Activated CD8-positive, alpha-beta memory T cell treated with anti-CD3 and anti-CD28 coated beads for 48 hours (primary cell): ENCODE results near the gene RYR1.
"Not testable (repeated sequence)": the region's sequence is repeated elsewhere in the genome, so short reads cannot be mapped to it uniquely, and the experiment has no call there.

Experiments
- DNase-seq, 3 experiments: peaks; one replicate each; pipeline ENCODE4 v3.0.0-alpha.2; 2020; ENCODE audit warnings: low read depth in 2 of 3, low spot score in 2 of 3

The RYR1 gene

DNA sequence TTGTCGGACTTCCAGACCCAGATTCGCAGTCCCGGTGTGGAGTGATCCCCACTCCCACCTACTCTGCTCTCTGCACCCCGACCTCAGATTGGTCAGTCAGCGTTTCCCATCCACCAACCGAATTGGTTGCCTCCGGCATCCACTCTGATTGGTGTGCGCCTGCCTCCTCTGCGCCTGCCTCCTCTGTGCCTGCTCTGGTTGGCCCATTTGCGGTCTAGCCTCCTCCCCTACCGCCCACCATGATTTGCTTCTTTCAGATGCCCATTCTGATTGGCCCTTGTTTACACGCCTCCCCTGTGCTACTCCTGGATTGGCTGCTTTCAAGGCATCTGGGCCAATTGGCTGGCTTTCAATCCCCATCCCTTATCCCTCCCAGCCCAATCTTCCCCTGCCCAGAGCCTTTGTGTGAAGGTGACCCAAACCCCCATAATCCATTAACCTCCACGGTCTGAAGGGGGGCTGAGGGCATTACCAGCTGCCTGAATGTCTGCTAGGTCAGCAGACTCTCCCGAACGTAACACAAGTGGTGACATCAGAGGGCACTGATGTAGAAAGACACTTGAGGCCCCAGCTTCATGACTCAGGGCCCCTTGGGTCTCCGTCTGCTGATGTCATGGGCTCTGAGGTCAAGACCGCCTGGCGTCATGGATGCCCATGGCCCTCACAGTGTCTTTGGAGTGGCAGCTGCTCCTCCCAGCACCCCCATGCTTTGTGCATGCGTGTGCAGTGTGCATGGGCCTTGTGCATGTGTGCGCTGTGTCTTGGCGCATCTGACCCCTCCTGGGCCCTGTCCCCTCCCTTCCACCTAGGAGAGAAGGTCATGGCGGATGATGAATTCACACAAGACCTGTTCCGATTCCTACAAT is 103.8 kb downstream of the RYR1 start:
- no peak for DNase-seq

DNA sequence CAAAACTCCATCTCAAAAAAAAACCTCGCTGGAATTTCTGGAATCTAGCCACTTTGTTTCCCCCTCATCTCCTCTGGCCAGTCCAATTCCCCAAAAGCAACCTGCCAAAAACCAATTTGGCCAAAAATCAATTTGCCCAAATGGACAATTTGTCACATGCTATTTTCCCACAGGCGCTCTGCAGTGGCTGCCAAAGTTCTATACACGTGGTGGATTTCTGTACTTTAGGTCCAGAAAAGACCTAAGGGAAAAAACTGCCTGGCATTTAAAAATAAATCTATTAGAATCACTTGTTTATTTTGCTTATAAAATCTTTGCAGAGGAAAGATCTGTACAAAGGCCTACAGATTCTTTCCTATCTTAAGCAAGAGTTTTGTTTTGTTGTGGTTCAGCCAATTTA is 104.9 kb downstream of the RYR1 start:
- DNase-seq: no peak

DNA sequence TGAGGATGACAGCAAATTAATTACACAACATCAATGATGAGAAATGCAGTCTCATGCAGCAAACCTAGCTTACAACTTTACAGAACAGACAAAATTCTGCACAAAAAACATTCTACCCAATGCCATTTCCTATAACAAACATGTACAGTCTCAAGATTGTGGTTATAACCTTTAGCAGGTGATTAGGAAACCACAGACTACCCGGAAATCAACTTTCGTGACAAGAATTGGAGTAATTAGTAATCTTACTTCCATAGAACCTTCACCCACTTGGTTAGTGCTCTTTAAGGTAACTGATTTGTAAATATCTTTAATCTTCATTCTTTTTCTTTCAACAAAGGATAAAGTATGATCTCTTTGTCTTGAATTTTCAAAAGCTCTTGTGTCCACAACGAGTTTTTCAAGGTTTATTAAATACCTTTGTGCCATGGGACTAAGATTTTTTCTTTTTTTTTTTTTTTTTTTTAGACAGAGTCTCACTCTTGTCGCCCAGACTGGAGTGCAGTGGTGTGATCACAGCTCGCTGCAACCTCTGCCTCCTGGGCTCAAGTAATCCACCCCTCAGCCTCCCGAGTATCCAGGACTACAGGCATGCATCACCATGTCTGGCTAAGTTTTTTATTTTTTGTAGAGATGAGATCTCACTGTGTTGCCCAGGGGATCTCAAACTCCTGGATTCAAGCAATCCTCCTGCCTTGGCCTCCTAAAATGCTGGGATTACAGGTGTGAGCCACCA is 105.5 kb downstream of the RYR1 start:
- no peak for DNase-seq

DNA sequence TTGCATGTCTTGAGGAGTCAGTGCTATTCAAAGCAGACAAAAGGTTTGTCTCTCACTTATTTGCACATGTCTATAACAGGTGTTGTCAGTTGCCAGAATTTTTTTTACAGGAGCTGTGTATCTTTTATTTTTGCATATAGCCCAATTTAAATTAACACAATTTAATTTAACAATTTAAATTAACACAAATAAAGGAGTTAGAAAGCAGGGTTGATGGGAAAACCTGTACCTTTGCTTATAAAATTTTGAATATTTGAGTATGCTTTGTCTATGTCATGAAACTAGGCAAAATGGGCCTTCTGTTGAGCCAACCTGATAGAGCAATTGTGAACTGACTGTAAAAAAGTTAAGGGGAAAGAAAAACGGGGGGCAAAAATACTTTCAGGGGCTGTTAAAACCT is 106.3 kb downstream of the RYR1 start:
- DNase-seq: no peak

DNA sequence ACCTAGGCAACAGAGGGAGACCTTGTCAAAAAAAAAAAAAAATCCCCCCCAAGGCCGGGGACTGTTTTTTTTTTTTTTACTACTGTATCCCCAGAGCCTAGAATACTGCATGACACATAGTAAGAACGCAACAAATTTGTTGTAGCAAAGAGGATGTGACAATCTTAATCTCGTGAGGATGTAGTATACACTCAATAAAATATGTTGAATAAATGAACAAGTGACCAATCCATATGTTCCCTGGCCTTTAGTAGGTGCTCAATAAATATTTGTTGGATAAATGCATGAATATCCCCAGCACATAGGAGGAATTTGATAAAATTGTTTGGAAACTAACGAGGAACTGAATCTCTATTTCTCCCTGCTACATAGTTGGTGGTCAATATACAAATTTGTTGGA is 108.5 kb downstream of the RYR1 start:
- DNase-seq: no peak

DNA sequence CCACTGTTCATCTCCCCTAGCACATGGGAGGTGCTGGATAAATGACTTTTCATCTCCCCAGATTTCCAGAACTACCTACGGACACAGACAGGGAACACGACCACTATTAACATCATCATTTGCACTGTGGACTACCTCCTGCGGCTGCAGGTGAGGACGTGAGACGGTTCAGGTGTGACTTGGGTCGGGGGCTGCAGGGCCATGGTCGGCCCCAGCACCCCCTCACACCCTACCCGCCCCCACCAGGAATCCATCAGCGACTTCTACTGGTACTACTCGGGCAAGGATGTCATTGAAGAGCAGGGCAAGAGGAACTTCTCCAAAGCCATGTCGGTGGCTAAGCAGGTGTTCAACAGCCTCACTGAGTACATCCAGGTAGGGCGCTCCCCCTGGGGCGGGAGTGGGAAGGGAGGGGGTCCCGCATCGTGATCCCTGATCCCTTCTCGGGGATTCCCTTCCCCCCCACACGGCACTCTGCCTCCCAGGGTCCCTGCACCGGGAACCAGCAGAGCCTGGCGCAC is 109.9 kb downstream of the RYR1 start:
- DNase-seq: no peak

DNA sequence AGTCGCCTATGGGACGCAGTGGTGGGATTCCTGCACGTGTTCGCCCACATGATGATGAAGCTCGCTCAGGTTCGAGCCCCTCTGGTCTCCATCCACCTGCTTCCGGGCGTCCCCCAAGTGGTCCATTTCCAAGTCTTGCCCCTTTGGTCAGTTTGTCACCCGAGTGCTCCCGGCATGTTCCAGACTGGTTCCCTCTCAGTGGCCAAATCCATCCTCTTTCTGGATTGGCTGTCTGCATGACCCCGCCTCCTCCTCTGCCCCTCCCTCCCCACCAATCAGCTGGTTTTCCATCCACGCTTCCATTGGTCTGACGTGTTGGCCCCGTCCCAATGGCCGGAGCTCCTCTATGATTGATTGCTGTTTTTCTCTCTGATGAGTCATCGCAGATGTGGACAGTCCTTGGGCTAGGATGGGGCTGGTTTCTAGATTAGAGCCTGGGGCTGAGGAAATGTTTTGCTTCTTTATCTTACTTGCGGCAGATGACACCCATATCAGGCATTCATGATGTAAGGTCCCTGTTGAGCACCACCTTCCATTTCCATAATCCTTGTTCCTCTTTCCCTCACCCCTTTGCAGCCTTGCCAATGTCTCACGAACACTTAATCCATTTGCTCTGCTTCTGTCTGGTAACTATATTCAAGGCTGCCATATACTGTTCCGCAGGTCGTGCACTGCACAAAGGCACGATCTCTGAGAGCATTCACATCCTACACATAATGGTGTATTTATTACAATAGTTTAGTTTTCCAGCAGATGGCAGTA is 110.5 kb downstream of the RYR1 start:
- no peak for DNase-seq

DNA sequence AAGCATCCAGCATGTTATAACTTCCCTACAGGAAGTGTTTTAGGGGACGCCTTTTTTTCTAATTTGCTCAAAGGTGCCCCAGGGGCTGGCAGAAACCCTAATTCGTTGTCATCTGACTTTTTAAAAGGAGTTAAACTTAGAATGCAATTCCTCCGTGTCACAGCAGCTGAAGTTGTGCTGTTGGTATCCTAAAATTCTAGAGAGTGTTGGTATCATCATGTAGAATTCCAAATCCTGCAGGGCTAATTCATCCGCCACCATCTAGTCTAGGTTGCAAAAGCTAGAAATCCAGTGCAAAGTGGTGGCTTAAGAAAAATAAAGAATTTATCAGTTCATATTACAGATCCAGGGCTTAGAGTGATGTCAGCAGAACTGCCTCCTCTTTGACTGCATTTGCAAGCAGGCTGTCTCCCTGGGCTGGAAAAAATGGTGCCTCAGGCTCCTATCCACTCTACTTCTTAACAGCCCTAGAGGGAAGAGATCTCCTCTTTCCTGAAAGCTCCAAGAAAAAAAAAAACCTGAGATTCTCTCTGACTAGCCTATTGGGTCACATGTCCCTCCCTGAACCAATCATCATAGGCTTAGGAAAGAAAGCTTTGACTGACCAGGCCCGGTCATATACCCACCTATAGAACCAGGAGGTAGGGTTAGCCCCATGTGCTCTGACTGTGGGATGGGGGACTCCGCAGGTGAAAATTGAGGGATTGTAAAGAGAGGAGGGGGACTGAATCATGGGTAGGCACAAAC is 111.3 kb downstream of the RYR1 start:
- DNase-seq: no peak

DNA sequence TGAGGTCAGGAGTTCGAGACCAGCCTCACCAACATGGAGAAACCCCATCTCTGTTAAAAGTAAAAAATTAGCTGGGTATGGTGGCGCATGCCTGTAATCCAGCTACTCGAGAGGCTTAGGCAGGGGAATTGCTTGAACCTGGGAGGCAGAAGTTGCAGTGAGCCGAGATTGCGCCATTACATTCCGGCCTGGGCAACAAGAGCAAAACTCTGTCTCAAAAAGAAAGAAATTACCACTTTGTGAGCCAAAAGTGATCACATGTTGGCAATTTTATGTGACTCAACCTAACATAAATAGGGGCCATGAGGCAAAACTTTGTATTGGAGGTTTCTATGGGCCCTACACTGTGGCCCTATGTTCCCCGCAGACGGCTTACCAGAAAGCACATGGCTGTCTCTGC is 112.1 kb downstream of the RYR1 start:
- DNase-seq: no peak

DNA sequence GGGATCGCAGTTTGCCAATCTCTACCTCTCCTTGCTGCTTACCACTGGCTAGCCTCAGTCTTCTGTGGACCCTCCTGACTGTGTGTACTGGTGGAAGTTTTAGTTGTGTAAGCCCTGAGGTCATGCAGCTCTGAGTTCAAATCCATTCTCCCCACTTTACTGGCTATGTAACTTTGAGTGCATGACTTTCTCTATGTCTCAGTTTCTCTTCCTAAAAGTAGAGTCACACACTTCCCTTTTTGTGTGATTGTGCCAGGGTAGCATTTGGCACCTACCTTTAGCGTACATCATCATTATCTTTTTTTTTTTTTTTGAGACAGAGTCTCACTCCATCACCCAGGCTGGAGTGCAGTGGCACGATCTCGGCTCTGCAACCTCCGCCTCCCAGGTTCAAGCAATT is 113.9 kb downstream of the RYR1 start:
- DNase-seq: no peak

DNA sequence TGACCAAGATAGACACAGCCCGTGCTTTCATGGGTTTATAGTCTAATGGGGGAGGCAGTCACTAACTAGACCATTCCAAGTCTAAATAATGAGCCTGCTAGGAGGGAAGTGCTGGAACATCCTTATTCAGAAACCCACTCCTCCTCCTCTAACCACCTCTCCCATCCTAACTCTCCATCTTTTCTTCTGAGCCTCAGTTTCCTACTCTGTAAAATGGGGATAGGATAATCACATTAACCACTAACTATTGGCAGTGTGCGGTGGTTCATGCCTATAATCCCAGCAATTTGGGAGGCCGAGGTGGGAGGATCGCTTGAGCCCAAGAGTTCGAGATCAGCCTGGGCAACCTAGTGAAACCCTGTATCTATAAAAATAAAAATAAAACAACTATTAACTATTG is 115.6 kb downstream of the RYR1 start:
- no peak for DNase-seq

DNA sequence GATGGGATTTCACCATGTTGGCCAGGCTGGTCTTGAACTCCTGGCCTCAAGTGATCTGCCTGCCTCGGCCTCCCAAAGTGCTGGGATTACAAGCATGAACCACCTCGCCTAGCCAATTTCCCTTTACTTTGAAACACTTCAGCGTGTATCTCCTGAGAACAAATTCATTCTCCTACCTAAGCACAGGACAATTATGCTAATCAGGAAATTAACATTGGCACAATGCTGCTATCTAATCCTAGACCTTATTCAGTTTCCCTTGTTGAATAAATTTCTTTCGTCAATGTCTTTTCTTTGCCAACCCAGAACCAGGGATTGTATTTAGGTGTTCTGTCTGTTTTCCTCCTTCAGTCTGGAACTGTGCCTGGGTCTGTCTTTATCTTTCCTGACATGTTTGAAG is 116.5 kb downstream of the RYR1 start:
- no peak for DNase-seq

DNA sequence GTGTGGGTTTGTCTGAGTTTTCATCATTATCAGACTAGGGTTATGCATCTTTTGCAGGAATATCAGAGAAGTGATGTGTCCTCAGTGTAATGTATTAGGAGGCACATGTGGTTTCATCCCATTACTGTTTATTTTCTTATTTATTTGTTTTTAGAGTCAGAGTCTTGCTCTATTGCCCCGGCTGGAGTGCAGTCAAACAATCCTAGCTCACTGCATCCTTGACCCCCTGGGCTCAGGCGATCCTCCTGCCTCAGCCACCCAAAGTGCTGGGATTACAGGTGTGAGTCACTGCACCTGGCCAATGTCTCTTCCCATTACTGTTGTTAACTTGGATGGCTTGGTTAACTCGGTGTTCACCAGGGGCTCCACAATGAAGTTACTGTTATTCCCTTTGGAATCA is 116.9 kb downstream of the RYR1 start:
- DNase-seq: no peak

DNA sequence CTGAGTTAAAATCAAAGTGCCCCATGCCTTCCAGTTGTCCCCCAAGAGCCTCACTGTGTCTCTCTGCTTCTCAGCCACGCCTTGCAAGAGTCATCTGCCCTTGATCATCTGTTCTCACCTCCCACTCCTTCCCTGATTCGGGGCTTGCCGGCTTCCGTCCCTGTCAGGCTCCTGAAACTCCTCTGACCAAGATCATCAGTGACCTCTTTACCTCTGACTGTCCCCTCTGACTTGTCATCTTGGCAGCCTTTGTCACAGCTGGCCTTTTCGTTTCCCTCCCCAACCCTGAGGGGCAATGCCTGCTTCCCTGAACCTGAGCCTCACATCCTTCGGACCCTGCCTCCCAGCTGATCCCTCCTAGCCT is 117.9 kb downstream of the RYR1 start:
- DNase-seq: peak in 2 of 3 experiments; percentile 39 to 47

DNA sequence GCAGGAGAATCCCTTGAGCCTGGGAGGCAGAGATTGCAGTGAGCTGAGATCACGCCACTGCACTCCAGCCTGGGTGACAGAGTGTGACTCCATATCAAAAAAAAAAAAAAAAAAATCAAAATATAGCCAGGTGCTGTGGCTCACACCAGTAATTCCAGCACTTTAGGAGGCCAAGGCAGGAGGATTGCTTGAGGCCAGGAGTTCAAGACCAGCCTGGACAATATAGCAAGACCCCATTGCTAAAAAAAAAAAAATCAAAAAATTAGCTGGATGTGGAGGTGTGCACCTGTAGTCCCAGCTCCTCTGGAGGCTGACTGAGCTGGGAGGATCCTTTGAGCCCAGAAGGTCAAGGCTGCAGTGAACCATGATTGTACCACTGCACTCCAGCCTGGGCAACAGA is 119.7 kb downstream of the RYR1 start:
- not testable (repeated sequence) for DNase-seq

DNA sequence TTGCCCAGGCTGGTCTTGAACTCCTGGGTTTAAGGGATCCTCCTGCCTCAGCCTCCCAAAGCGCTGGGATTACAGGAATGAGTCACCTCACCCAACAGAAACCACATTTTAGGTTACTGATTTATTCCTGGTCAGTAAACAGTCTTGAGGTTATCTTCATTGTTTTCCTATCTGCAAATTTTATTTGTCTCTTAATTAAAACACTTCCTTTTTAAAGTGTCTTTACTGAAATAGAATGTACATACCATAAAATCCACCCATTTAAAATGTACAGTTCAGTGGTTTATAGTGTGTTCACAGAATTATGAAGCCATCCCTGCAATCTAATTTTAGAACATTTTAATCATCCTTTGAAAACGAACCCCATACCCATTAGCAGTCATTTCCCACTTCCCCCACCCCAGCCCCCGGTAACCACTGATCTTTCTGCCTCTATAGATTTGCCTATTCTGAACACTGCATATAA is 121.2 kb downstream of the RYR1 start:
- DNase-seq: no peak

DNA sequence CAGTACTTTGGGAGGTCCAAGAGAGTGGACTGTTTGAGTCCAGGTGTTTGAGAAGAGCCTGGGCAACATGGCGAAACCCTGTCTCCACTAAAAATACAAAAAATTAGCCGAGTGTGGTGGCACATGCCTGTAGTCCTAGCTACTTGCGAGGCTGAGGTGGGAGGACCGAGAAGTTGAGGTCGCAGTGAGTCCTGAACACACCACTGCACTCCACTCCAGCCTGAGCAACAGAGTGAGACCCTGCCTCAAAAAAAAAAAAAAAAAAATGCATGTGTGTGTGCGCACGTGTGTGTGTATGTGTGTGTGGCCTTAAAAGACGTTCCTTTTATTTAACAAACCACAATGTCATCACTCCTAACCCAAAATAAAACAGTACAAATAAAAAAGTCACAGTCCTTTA is 121.7 kb downstream of the RYR1 start:
- no peak for DNase-seq

DNA sequence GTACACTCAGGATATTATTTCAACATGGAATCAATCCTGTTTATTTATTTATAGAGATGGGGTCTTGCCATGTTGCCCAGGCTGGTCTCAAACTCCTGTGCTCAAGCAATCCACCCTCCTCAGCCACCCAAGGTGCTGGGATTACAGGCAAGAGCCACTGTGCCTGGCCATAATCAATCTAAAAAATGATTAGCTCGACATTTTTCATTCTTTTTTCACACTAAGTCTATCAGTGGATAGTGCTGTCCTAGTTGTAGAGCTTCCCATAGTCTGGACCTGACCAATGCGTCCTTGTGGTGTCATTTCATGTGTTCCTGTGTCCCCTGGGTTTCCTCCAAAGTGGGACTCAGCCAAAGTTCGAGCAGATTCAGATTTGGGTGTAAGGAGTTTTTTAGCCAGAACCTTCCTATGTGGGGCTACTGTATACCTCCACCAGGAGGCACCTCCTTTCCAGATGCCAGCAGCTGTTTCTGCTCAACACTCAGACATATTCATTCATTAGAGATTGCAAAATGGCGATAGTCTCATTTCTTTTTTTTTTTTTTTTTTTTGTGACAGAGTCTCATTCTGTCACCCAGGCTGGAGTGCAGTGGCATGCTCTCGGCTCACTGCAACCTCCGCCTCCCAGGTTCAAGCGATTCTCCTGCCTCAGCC is 123.2 kb downstream of the RYR1 start:
- no peak for DNase-seq

DNA sequence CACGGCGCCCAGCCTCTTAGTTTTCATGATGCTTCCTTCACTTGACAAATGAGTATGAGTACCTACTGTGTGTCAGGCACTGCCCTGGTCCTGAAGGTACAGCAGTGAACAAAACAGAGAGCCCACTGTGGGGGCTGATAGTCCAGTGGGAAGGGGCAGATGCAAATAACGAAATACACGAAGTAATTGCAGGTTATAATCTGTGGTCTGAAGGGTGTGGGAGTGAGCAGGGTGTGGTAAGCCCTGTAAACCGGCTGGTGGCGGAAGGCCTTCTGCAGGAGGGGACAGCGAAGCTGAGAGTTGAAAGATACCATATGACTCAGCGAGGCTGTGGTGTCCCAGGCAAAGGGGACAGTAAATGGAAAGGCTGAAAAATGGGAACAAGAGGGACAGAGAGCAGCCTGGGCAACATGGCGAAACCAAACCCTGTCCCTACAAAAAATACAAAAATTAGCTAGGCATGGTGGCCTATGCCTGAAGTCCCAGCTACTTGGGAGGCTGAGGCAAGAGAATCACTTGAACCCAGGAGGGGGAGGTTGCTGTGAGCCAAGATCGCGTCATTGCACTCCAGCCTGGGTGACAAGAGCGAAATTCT is 123.8 kb downstream of the RYR1 start:
- no peak for DNase-seq

DNA sequence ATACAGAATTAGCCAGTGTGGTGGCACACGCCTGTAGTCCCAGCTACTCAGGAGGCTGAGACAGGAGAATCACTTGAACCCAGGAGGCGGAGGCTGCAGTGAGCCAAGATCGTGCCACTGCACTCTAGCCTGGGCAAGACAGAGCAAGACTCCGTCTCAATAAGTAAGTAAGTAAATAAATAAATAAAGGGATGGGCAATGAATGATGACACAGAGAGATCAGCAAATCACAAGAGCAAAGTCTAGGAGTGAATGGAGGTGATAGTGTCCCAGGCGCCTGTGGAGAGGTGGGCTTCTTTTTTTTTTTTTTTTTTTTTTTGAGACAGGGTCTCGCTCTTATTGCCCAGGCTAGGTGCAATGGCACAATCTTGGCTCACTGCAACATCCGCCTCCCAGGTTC is 125.4 kb downstream of the RYR1 start:
- not testable (repeated sequence) for DNase-seq
